A673 (cell line): ENCODE results near the gene CTNS. TPM values are rescaled to one million over a fixed set of nuclear protein-coding genes. Genes with fewer than 3 reads are reported as not detected.

Source experiments
- BruUV-seq: library from RNA; stranded (reverse); fragments of 400-500 nt; replicated peaks from 2 replicates; lab custom pipeline; 2021; lab: Mats Ljungman, UMichigan
- CTCF ChIA-PET: fragments of 300-600 bp; sonication (Branson Sonifier 250); formaldehyde crosslinking; loops from one replicate; lab custom pipeline; 2022; ENCODE audit warnings: antibody characterized with exemption; lab: Charles Lee
- POLR2A ChIA-PET: fragments of 300-600 bp; sonication (Branson Sonifier 250); formaldehyde crosslinking; loops from one replicate; lab custom pipeline; 2022; ENCODE audit warnings: antibody characterized with exemption; ENCODE audit not compliant: low non-redundant PET; lab: Charles Lee
- DNase-seq: peaks from one replicate; pipeline ENCODE4 v3.0.0-alpha.2; 2015; ENCODE audit warnings: low spot score
- H3K27ac ChIP-seq: fragments of 200-600 bp; sonication (generic); 2 replicates; pipeline ENCODE4 v1.5.1; 2016; ENCODE audit warnings: mixed run types, low read depth, mild to moderate bottlenecking, mixed read lengths, antibody characterized with exemption, low read length; ENCODE audit not compliant: poor library complexity, severe bottlenecking
- H3K27me3 ChIP-seq: fragments of 200-600 bp; sonication (generic); replicated peaks from 2 replicates; pipeline ENCODE4 v1.6.1; 2017; ENCODE audit warnings: mixed run types, low read depth, mild to moderate bottlenecking, mixed read lengths, antibody characterized with exemption, low read length; ENCODE audit not compliant: insufficient read depth, poor library complexity
- H3K36me3 ChIP-seq: fragments of 200-600 bp; sonication (generic); 2 replicates; pipeline ENCODE4 v1.6.1; 2016; ENCODE audit warnings: mixed run types, mild to moderate bottlenecking, mixed read lengths, antibody characterized with exemption, low read length; ENCODE audit not compliant: insufficient read depth, poor library complexity, severe bottlenecking
- H3K4me1 ChIP-seq: fragments of 200-600 bp; sonication (generic); 2 replicates; pipeline ENCODE4 v1.6.1; 2017; ENCODE audit warnings: mixed run types, mild to moderate bottlenecking, mixed read lengths, antibody characterized with exemption, low read length; ENCODE audit not compliant: insufficient read depth, poor library complexity, severe bottlenecking
- H3K4me3 ChIP-seq: fragments of 200-600 bp; sonication (generic); 2 replicates; pipeline ENCODE4 v1.5.1; 2016; ENCODE audit warnings: low read depth, mixed run types, mild to moderate bottlenecking, mixed read lengths, low read length; ENCODE audit not compliant: poor library complexity, severe bottlenecking
- H3K9me3 ChIP-seq: fragments of 200-600 bp; sonication (generic); 2 replicates; pipeline ENCODE4 v1.6.1; 2016; ENCODE audit warnings: mixed run types, low read depth, mild to moderate bottlenecking, mixed read lengths, antibody characterized with exemption, low read length; ENCODE audit not compliant: poor library complexity, severe bottlenecking
- EZH2 ChIP-seq: fragments of 200-600 bp; sonication (generic); IDR thresholded peaks from 2 replicates; pipeline ENCODE4 v1.6.1; 2017; ENCODE audit warnings: borderline replicate concordance, low read depth, mild to moderate bottlenecking, mixed read lengths, antibody characterized with exemption, low read length; ENCODE audit not compliant: poor library complexity, severe bottlenecking
- intact Hi-C: fragments of 100-400 bp; cut with micrococcal nuclease; formaldehyde crosslinking; loops from one replicate; pipeline ENCODE4 v1.10.0; 2022; ENCODE audit not compliant: unreplicated experiment
- total RNA-seq: library from RNA; stranded (reverse); gene quantifications from 2 replicates; pipeline ENCODE4 v1.2.3, GENCODE V29; 2021
- TF ChIP-seq, protein P1 (sequence below): fragments of 300-800, 200-600 bp; sonication (generic); conservative IDR thresholded peaks from 2 replicates; pipeline ENCODE4 v1.5.1; 2017; ENCODE audit warnings: low read depth, mild to moderate bottlenecking, antibody characterized with exemption, low read length, moderate library complexity, mixed read lengths

CTNS gene
- total RNA-seq, 1 experiment from 2014 or later = 12.6 TPM

DNA sequence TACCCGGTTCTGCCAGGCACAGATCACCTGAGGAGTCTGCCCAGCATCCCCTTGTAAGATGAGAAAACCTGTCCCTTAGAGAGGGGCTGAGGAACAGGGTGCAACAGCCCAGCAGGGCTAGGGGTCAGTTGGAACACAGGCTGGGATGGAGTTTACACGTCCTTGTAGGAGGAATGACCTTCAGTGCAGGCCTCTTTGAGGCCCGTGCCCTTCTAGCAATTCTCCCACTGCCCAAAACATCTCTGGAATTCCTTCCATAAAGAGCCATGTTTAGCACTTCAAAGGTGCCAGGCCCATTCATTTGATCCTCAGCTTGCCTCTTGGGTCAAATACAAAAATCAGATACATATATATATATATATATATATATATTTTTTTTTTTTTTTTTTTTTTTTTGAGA, 4.5 kb downstream of the CTNS start:
- DNase-seq = no peak
- H3K4me1 ChIP-seq = no peaks in the 10 kb centered on the region
- ChIA-PET CTCF (no interaction called here), POLR2A (no interaction called here)
- no peak overlapping the region for H3K4me3 ChIP-seq
- no peak overlapping the region for H3K27ac ChIP-seq
- no TSS peak for BruUV-seq
- intact Hi-C loops = loop anchor here (10.0 kb wide), 1 partner anchor 596 kb away; no protein-coding TSS in a partner anchor
- no peaks in the 10 kb centered on the region for H3K36me3 ChIP-seq
- no peaks in the 10 kb centered on the region for H3K9me3 ChIP-seq
- TF ChIP-seq, protein P1, sequence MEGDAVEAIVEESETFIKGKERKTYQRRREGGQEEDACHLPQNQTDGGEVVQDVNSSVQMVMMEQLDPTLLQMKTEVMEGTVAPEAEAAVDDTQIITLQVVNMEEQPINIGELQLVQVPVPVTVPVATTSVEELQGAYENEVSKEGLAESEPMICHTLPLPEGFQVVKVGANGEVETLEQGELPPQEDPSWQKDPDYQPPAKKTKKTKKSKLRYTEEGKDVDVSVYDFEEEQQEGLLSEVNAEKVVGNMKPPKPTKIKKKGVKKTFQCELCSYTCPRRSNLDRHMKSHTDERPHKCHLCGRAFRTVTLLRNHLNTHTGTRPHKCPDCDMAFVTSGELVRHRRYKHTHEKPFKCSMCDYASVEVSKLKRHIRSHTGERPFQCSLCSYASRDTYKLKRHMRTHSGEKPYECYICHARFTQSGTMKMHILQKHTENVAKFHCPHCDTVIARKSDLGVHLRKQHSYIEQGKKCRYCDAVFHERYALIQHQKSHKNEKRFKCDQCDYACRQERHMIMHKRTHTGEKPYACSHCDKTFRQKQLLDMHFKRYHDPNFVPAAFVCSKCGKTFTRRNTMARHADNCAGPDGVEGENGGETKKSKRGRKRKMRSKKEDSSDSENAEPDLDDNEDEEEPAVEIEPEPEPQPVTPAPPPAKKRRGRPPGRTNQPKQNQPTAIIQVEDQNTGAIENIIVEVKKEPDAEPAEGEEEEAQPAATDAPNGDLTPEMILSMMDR = no peak
- no peak for TF ChIP-seq EZH2
- no peaks in the 10 kb centered on the region for H3K27me3 ChIP-seq

DNA sequence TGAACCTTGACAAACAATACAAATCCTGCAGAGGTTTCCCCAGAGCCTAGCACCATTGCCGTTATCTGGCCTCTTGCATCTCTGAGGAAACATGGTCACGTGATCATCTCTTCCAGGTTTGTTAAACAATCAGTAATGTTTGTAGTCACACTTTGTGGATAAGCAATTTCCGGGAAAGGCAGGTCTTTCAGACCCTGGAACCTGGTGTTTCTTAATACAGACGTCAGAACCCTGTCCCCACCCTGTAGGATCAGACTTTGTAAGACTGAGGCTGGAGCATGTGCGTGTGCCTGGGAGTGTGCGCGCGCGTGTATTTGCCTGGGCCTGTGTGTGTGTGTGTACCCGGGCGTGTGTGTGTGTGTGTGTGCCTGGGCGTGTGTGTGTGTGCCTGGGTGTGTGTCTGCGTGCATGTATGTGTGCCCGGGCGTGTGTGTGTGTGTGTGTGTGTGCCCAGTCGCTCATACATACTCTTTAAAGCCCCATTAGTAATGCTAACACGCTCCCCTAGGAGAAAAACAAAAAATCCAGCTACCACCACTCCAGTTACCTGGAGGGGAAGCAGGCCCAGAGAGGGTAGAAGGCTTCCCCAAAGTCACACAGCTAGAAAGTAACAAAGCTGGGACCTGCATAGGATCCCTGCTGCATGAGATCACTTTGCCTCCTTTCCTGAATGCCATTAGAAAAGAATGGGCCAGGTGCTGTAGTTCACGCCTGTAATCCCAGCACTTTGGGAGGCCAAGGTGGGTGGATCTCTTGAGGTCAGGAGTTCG, 5.3 kb downstream of the CTNS start:
- no peak for DNase-seq
- ChIA-PET CTCF (no interaction called here), POLR2A (no interaction called here)
- no peaks in the 10 kb centered on the region for H3K9me3 ChIP-seq
- intact Hi-C loops = loop anchor here (10.0 kb wide), 1 partner anchor 597 kb away; no protein-coding TSS in a partner anchor
- H3K27ac ChIP-seq = no peak overlapping the region
- no peak overlapping the region for H3K4me3 ChIP-seq
- no peak for TF ChIP-seq EZH2
- TF ChIP-seq, protein P1 = no peak
- no TSS peak for BruUV-seq
- no peaks in the 10 kb centered on the region for H3K27me3 ChIP-seq
- no peaks in the 10 kb centered on the region for H3K36me3 ChIP-seq
- H3K4me1 ChIP-seq = no peaks in the 10 kb centered on the region

GRCh38 chr17:3643889-3644349, 7.4 kb downstream of the CTNS start:
- CTCF ChIA-PET = no interaction called here
- no TSS peak for BruUV-seq
- Histone ChIP-seq H3K36me3 (no peaks in the 10 kb centered on the region), H3K4me3 (no peak overlapping the region), H3K9me3 (no peaks in the 10 kb centered on the region), H3K27ac (no peak overlapping the region), H3K4me1 (no peaks in the 10 kb centered on the region), H3K27me3 (no peaks in the 10 kb centered on the region)
- intact Hi-C loops = loop anchor here (10.0 kb wide), 1 partner anchor 599 kb away; no protein-coding TSS in a partner anchor
- POLR2A ChIA-PET = no interaction called here
- no peak for DNase-seq
- TF ChIP-seq, protein P1 = no peak
- no peak for TF ChIP-seq EZH2
